Measurements from ENCODE around the gene CACNA1G. TPM values are rescaled to one million over a fixed set of nuclear protein-coding genes. Genes with fewer than 3 reads are reported as not detected.

CACNA1G gene
- polyA plus RNA-seq, 4 donors: 0.03 to 1.7 TPM; not detected in 2

- Histone ChIP-seq H3K4me3 (ENCODE audit: low read depth in 1 of 3, low read length in 3 of 3) (no peak overlapping the region), H3K9me3 (ENCODE audit: control insufficient read depth in 2 of 2, insufficient read depth in 1 of 2, low read depth in 1 of 2, low read length in 1 of 2) (peaks cover 0 to 10% of the 10 kb centered on the region in 2 donors), H3K36me3 (ENCODE audit: control insufficient read depth in 3 of 3, insufficient read depth in 2 of 3, low read depth in 1 of 3, low read length in 3 of 3) (peaks cover 0 to 50% (median 2%) of the 10 kb centered on the region in 3 donors), H3K27ac (ENCODE audit: low read depth in 1 of 3, low read length in 2 of 3) (peak overlapping the region in 1 of 3 donors; percentile 74), H3K27me3 (ENCODE audit: control insufficient read depth in 3 of 3, insufficient read depth in 3 of 3, low read length in 3 of 3) (no peaks in the 10 kb centered on the region), H3K4me1 (ENCODE audit: control insufficient read depth in 3 of 3, insufficient read depth in 2 of 3, low read depth in 1 of 3, low read length in 2 of 3) (peaks cover 12 to 34% (median 16%) of the 10 kb centered on the region in 3 donors)
- DNase-seq: no peak
- WGBS, 3 donors: 92 to 96% (median 95%) methylated on average over 5 of the region's 5 CpGs
- FAIRE-seq: no peak
Measured at GRCh38 chr17:50656509-50656908, 96.0 kb downstream of the CACNA1G start.

- Histone ChIP-seq H3K4me3 (ENCODE audit: low read depth in 1 of 3, low read length in 3 of 3) (no peak overlapping the region), H3K4me1 (ENCODE audit: control insufficient read depth in 3 of 3, insufficient read depth in 2 of 3, low read depth in 1 of 3, low read length in 2 of 3) (peaks cover 12 to 39% (median 17%) of the 10 kb centered on the region in 3 donors), H3K9me3 (ENCODE audit: control insufficient read depth in 2 of 2, insufficient read depth in 1 of 2, low read depth in 1 of 2, low read length in 1 of 2) (peaks cover 0 to 10% of the 10 kb centered on the region in 2 donors), H3K27me3 (ENCODE audit: control insufficient read depth in 3 of 3, insufficient read depth in 3 of 3, low read length in 3 of 3) (no peaks in the 10 kb centered on the region), H3K36me3 (ENCODE audit: control insufficient read depth in 3 of 3, insufficient read depth in 2 of 3, low read depth in 1 of 3, low read length in 3 of 3) (peaks cover 0 to 52% (median 2%) of the 10 kb centered on the region in 3 donors), H3K27ac (ENCODE audit: low read depth in 1 of 3, low read length in 2 of 3) (peak overlapping the region in 2 of 3 donors; percentile 15 to 74)
- WGBS, 3 donors: 74 to 86% (median 82%) methylated on average over 7 of the region's 7 CpGs
- DNase-seq (peak in 1 of 2 donors; percentile 70), FAIRE-seq (no peak)
Measured at GRCh38 chr17:50657054-50657453, 96.5 kb downstream of the CACNA1G start.

DNA sequence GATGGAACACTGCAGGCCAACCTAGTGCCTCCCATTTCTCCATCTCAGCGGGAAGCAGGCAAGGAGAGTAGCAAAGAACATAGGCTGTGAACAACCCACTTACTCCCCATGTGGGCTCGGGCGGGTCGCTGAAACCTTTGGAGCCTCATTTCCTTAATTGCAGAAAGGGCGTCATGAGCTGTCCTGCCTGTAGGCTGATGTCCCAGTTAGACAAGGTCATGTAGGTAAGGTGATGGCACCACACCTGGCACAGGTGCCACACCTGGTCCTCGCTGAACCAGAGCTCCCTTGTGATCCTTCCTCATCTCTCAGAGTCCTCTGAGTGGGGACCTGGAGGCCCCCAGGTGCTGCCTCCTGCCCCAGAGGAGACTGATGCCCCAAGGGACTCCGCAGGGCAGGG, 97.1 kb downstream of the CACNA1G start:
- peak in 1 of 2 donors; percentile 91 for DNase-seq
- Histone ChIP-seq H3K27ac (ENCODE audit: low read depth in 1 of 3, low read length in 2 of 3) (peak overlapping the region in 2 of 3 donors; percentile 15 to 74), H3K4me1 (ENCODE audit: control insufficient read depth in 3 of 3, insufficient read depth in 2 of 3, low read depth in 1 of 3, low read length in 2 of 3) (peaks cover 12 to 41% (median 21%) of the 10 kb centered on the region in 3 donors), H3K4me3 (ENCODE audit: low read depth in 1 of 3, low read length in 3 of 3) (no peak overlapping the region), H3K27me3 (ENCODE audit: control insufficient read depth in 3 of 3, insufficient read depth in 3 of 3, low read length in 3 of 3) (no peaks in the 10 kb centered on the region), H3K36me3 (ENCODE audit: control insufficient read depth in 3 of 3, insufficient read depth in 2 of 3, low read depth in 1 of 3, low read length in 3 of 3) (peaks cover 0 to 54% (median 1%) of the 10 kb centered on the region in 3 donors), H3K9me3 (ENCODE audit: control insufficient read depth in 2 of 2, insufficient read depth in 1 of 2, low read depth in 1 of 2, low read length in 1 of 2) (peaks cover 0 to 6% of the 10 kb centered on the region in 2 donors)
- 29 to 64% (median 47%) methylated on average over 7 of the region's 7 CpGs for WGBS, 3 donors
- FAIRE-seq: no peak

- no peak for DNase-seq
- Histone ChIP-seq H3K27ac (ENCODE audit: low read depth in 1 of 3, low read length in 2 of 3) (no peak overlapping the region), H3K36me3 (ENCODE audit: control insufficient read depth in 3 of 3, insufficient read depth in 2 of 3, low read depth in 1 of 3, low read length in 3 of 3) (peaks cover 0 to 62% (median 0%) of the 10 kb centered on the region in 3 donors), H3K4me3 (ENCODE audit: low read depth in 1 of 3, low read length in 3 of 3) (no peak overlapping the region), H3K9me3 (ENCODE audit: control insufficient read depth in 2 of 2, insufficient read depth in 1 of 2, low read depth in 1 of 2, low read length in 1 of 2) (no peaks in the 10 kb centered on the region), H3K4me1 (ENCODE audit: control insufficient read depth in 3 of 3, insufficient read depth in 2 of 3, low read depth in 1 of 3, low read length in 2 of 3) (peaks cover 12 to 46% (median 23%) of the 10 kb centered on the region in 3 donors), H3K27me3 (ENCODE audit: control insufficient read depth in 3 of 3, insufficient read depth in 3 of 3, low read length in 3 of 3) (no peaks in the 10 kb centered on the region)
- no peak for FAIRE-seq
- WGBS, 3 donors: 71 to 87% (median 82%) methylated on average over 6 of the region's 6 CpGs
Measured at GRCh38 chr17:50658616-50659015, 98.1 kb downstream of the CACNA1G start.

DNA sequence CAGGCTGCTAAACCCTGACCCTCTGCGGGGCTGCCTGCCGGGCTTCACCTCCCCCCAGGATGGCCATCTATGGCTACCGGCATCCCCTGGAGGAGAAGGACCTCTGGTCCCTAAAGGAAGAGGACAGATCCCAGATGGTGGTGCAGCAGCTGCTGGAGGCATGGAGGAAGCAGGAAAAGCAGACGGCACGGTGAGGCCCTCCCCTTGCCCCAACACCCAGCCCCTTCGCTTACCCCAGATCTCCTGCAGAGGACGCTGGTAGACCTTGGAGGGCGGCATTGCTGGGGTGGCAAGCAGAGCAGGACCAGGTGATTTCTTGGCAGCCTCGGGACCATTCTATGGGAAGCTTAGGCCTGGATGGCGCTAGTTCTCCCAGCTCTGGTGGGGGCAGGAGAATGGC, 98.7 kb downstream of the CACNA1G start:
- Histone ChIP-seq H3K4me3 (ENCODE audit: low read depth in 1 of 3, low read length in 3 of 3) (no peak overlapping the region), H3K9me3 (ENCODE audit: control insufficient read depth in 2 of 2, insufficient read depth in 1 of 2, low read depth in 1 of 2, low read length in 1 of 2) (no peaks in the 10 kb centered on the region), H3K27me3 (ENCODE audit: control insufficient read depth in 3 of 3, insufficient read depth in 3 of 3, low read length in 3 of 3) (no peaks in the 10 kb centered on the region), H3K4me1 (ENCODE audit: control insufficient read depth in 3 of 3, insufficient read depth in 2 of 3, low read depth in 1 of 3, low read length in 2 of 3) (peaks cover 12 to 52% (median 23%) of the 10 kb centered on the region in 3 donors), H3K36me3 (ENCODE audit: control insufficient read depth in 3 of 3, insufficient read depth in 2 of 3, low read depth in 1 of 3, low read length in 3 of 3) (peaks cover 0 to 67% (median 0%) of the 10 kb centered on the region in 3 donors), H3K27ac (ENCODE audit: low read depth in 1 of 3, low read length in 2 of 3) (no peak overlapping the region)
- FAIRE-seq (no peak), DNase-seq (no peak)
- 79 to 84% (median 83%) methylated on average over 10 of the region's 10 CpGs for WGBS, 3 donors

GRCh38 chr17:50660042-50660886, 99.7 kb downstream of the CACNA1G start:
- DNase-seq (peak; percentile 52 to 72), FAIRE-seq (no peak)
- Histone ChIP-seq H3K27ac (ENCODE audit: low read depth in 1 of 3, low read length in 2 of 3) (peak overlapping the region in 2 of 3 donors; percentile 71 to 78), H3K9me3 (ENCODE audit: control insufficient read depth in 2 of 2, insufficient read depth in 1 of 2, low read depth in 1 of 2, low read length in 1 of 2) (no peaks in the 10 kb centered on the region), H3K4me3 (ENCODE audit: low read depth in 1 of 3, low read length in 3 of 3) (no peak overlapping the region), H3K4me1 (ENCODE audit: control insufficient read depth in 3 of 3, insufficient read depth in 2 of 3, low read depth in 1 of 3, low read length in 2 of 3) (peaks cover 12 to 53% (median 23%) of the 10 kb centered on the region in 3 donors), H3K27me3 (ENCODE audit: control insufficient read depth in 3 of 3, insufficient read depth in 3 of 3, low read length in 3 of 3) (no peaks in the 10 kb centered on the region), H3K36me3 (ENCODE audit: control insufficient read depth in 3 of 3, insufficient read depth in 2 of 3, low read depth in 1 of 3, low read length in 3 of 3) (peaks cover 0 to 71% (median 0%) of the 10 kb centered on the region in 3 donors)
- 33 to 47% (median 33%) methylated on average over 11 of the region's 11 CpGs for WGBS, 3 donors

GRCh38 chr17:50660887-50661345, 100.4 kb downstream of the CACNA1G start:
- H3K4me1 ChIP-seq (ENCODE audit: control insufficient read depth in 3 of 3, insufficient read depth in 2 of 3, low read depth in 1 of 3, low read length in 2 of 3): peaks cover 12 to 53% (median 23%) of the 10 kb centered on the region in 3 donors
- FAIRE-seq: no peak
- no peaks in the 10 kb centered on the region for H3K27me3 ChIP-seq (ENCODE audit: control insufficient read depth in 3 of 3, insufficient read depth in 3 of 3, low read length in 3 of 3)
- 71 to 81% (median 73%) methylated on average over 10 of the region's 10 CpGs for WGBS, 3 donors
- no peaks in the 10 kb centered on the region for H3K9me3 ChIP-seq (ENCODE audit: control insufficient read depth in 2 of 2, insufficient read depth in 1 of 2, low read depth in 1 of 2, low read length in 1 of 2)
- peaks cover 0 to 69% (median 0%) of the 10 kb centered on the region in 3 donors for H3K36me3 ChIP-seq (ENCODE audit: control insufficient read depth in 3 of 3, insufficient read depth in 2 of 3, low read depth in 1 of 3, low read length in 3 of 3)
- peak in 1 of 2 donors; percentile 48 for DNase-seq
- H3K4me3 ChIP-seq (ENCODE audit: low read depth in 1 of 3, low read length in 3 of 3): no peak overlapping the region
- peak overlapping the region; percentile 57 to 78 (median 71) for H3K27ac ChIP-seq (ENCODE audit: low read depth in 1 of 3, low read length in 2 of 3)

GRCh38 chr17:50661348-50661747, 100.8 kb downstream of the CACNA1G start:
- 48 to 71% (median 51%) methylated on average over 5 of the region's 5 CpGs for WGBS, 3 donors
- no peak for FAIRE-seq
- H3K4me1 ChIP-seq (ENCODE audit: control insufficient read depth in 3 of 3, insufficient read depth in 2 of 3, low read depth in 1 of 3, low read length in 2 of 3): peaks cover 12 to 53% (median 23%) of the 10 kb centered on the region in 3 donors
- H3K4me3 ChIP-seq (ENCODE audit: low read depth in 1 of 3, low read length in 3 of 3): no peak overlapping the region
- no peaks in the 10 kb centered on the region for H3K27me3 ChIP-seq (ENCODE audit: control insufficient read depth in 3 of 3, insufficient read depth in 3 of 3, low read length in 3 of 3)
- H3K9me3 ChIP-seq (ENCODE audit: control insufficient read depth in 2 of 2, insufficient read depth in 1 of 2, low read depth in 1 of 2, low read length in 1 of 2): no peaks in the 10 kb centered on the region
- peaks cover 0 to 68% (median 0%) of the 10 kb centered on the region in 3 donors for H3K36me3 ChIP-seq (ENCODE audit: control insufficient read depth in 3 of 3, insufficient read depth in 2 of 3, low read depth in 1 of 3, low read length in 3 of 3)
- peak overlapping the region; percentile 57 to 78 (median 71) for H3K27ac ChIP-seq (ENCODE audit: low read depth in 1 of 3, low read length in 2 of 3)
- DNase-seq: no peak

All from small intestine (tissue), 7 donors.